ENCODE data around the gene PFDN1.
A peak's percentile ranks its signal among the peaks of the same experiment; 100 is the strongest.

PFDN1 gene

GRCh38 chr5:140227046-140227445, 75.9 kb downstream of the PFDN1 start:
- no peak for DNase-seq (ENCODE audit: low spot score)
- TF ChIP-seq CTCF (IDR thresholded peaks at IDR 0.05), result no peak
- Histone ChIP-seq H3K27ac (no peak overlapping the region), H3K4me3 (no peak overlapping the region)

- no peak overlapping the region for H3K27ac ChIP-seq
- DNase-seq (ENCODE audit: low spot score), result no peak
- no peak for TF ChIP-seq CTCF (IDR thresholded peaks at IDR 0.05)
- H3K4me3 ChIP-seq, result no peak overlapping the region
Observed at GRCh38 chr5:140225396-140225795, 77.5 kb downstream of the PFDN1 start.

- no peak overlapping the region for H3K27ac ChIP-seq
- no peak overlapping the region for H3K4me3 ChIP-seq
- no peak for TF ChIP-seq CTCF (IDR thresholded peaks at IDR 0.05)
- DNase-seq (ENCODE audit: low spot score), result no peak
Observed at GRCh38 chr5:140224658-140225057, 78.2 kb downstream of the PFDN1 start.

GRCh38 chr5:140223567-140223966, 79.3 kb downstream of the PFDN1 start:
- Histone ChIP-seq H3K4me3 (no peak overlapping the region), H3K27ac (peak overlapping the region in 1 of 2 donors; percentile 2)
- TF ChIP-seq CTCF (IDR thresholded peaks at IDR 0.05), result no peak
- DNase-seq (ENCODE audit: low spot score), result no peak

- TF ChIP-seq CTCF (IDR thresholded peaks at IDR 0.05), result no peak
- no peak overlapping the region for H3K27ac ChIP-seq
- DNase-seq (ENCODE audit: low spot score), result no peak
Observed at GRCh38 chr5:140222416-140222815, 80.5 kb downstream of the PFDN1 start.

GRCh38 chr5:140221697-140222223, 81.1 kb downstream of the PFDN1 start:
- Histone ChIP-seq H3K27ac (peak overlapping the region; percentile 46 to 53), H3K4me3 (no peak overlapping the region)
- no peak for TF ChIP-seq CTCF (IDR thresholded peaks at IDR 0.05)
- DNase-seq (ENCODE audit: low spot score), result no peak

More at GRCh38 chr5:140222416-140222815, 80.5 kb downstream of the PFDN1 start:
- H3K4me3 ChIP-seq, result no peak overlapping the region

GRCh38 chr5:140220698-140221064, 82.2 kb downstream of the PFDN1 start:
- Histone ChIP-seq H3K27ac (no peak overlapping the region), H3K4me3 (no peak overlapping the region)
- TF ChIP-seq CTCF (IDR thresholded peaks at IDR 0.05), result no peak
- no peak for DNase-seq (ENCODE audit: low spot score)
